NCI-H1436 (cell line): ENCODE data around the gene CD164.
"Not testable (repeated sequence)": the region's sequence is repeated elsewhere in the genome, so short reads cannot be mapped to it uniquely, and the experiment has no call there.

Source experiments
- DNase-seq: peaks from one replicate; lab custom pipeline; 2025; lab: John Stamatoyannopoulos, UW

CD164 gene

GRCh38 chr6:109342911-109343310 lies 39.4 kb downstream of the CD164 start:
- DNase-seq: no peak

- DNase-seq: no peak
These were observed 39.8 kb downstream of the CD164 start for GRCh38 chr6:109342506-109342905.

GRCh38 chr6:109340811-109341210 lies 41.5 kb downstream of the CD164 start:
- DNase-seq: no peak

GRCh38 chr6:109339906-109340678 lies 42.2 kb downstream of the CD164 start:
- no peak for DNase-seq

GRCh38 chr6:109336221-109336961 lies 45.9 kb downstream of the CD164 start:
- no peak for DNase-seq

GRCh38 chr6:109333870-109334269 lies 48.4 kb downstream of the CD164 start:
- not testable (repeated sequence) for DNase-seq

GRCh38 chr6:109332748-109333147 lies 49.5 kb downstream of the CD164 start:
- no peak for DNase-seq

- no peak for DNase-seq
These were observed 51.2 kb downstream of the CD164 start for GRCh38 chr6:109331081-109331480.

- no peak for DNase-seq
These were observed 52.0 kb downstream of the CD164 start for GRCh38 chr6:109330263-109330662.

- no peak for DNase-seq
These were observed 53.6 kb downstream of the CD164 start for GRCh38 chr6:109328629-109329028.

- no peak for DNase-seq
These were observed 54.3 kb downstream of the CD164 start for GRCh38 chr6:109327959-109328358.

- DNase-seq: no peak
These were observed 54.8 kb downstream of the CD164 start for GRCh38 chr6:109327491-109327890.

GRCh38 chr6:109326351-109326750 lies 55.9 kb downstream of the CD164 start:
- DNase-seq: no peak

- no peak for DNase-seq
These were observed 56.9 kb downstream of the CD164 start for GRCh38 chr6:109325400-109325801.

GRCh38 chr6:109323241-109323640 lies 59.0 kb downstream of the CD164 start:
- no peak for DNase-seq

- DNase-seq: no peak
These were observed 59.4 kb downstream of the CD164 start for GRCh38 chr6:109322825-109323224.

- DNase-seq: no peak
These were observed 60.5 kb downstream of the CD164 start for GRCh38 chr6:109321752-109322151.

GRCh38 chr6:109320072-109320471 lies 62.2 kb downstream of the CD164 start:
- no peak for DNase-seq

- DNase-seq: peak; percentile 51
These were observed 63.9 kb downstream of the CD164 start for GRCh38 chr6:109318328-109318876.

GRCh38 chr6:109316909-109317308 lies 65.4 kb downstream of the CD164 start:
- no peak for DNase-seq
